ENCODE results near the gene S100G.

Gene S100G

GRCh38 chrX:16662402-16662801 is 12.4 kb downstream of the S100G start:
- CTCF ChIA-PET: no interaction called here
- TF ChIP-seq TARDBP (IDR thresholded peaks at IDR 0.05): no peak
- TF ChIP-seq ZNF384 (IDR thresholded peaks at IDR 0.05): no peak
- TF ChIP-seq ARNT (IDR thresholded peaks at IDR 0.05): no peak
- no peak for TF ChIP-seq BHLHE40 (IDR thresholded peaks at IDR 0.05; ENCODE audit: borderline replicate concordance)
- no peak for TF ChIP-seq SUZ12 (IDR thresholded peaks at IDR 0.05)
- TF ChIP-seq CTBP1 (IDR thresholded peaks at IDR 0.05; ENCODE audit: borderline replicate concordance): no peak
- POLR2A ChIA-PET: no interaction called here
- DNase-seq (ENCODE audit: extremely low spot score): no peak

GRCh38 chrX:16664074-16664473 is 14.1 kb downstream of the S100G start:
- CTCF ChIA-PET: interaction anchor here (1.2 kb wide), 1 partner anchor 227 kb away, joined by 4 read pairs; no protein-coding TSS in a partner anchor
- no peak for DNase-seq (ENCODE audit: extremely low spot score)
- TF ChIP-seq FOXM1 (IDR thresholded peaks at IDR 0.05; ENCODE audit: borderline replicate concordance) (no peak), ARNT (IDR thresholded peaks at IDR 0.05) (no peak), SP1 (IDR thresholded peaks at IDR 0.05) (no peak), HDGF (IDR thresholded peaks at IDR 0.05; ENCODE audit: borderline replicate concordance) (no peak), LEF1 (IDR thresholded peaks at IDR 0.05; ENCODE audit: borderline replicate concordance) (no peak), BHLHE40 (IDR thresholded peaks at IDR 0.05; ENCODE audit: borderline replicate concordance) (no peak), ELF4 (IDR thresholded peaks at IDR 0.05) (no peak), CTBP1 (IDR thresholded peaks at IDR 0.05; ENCODE audit: borderline replicate concordance) (no peak), SUZ12 (IDR thresholded peaks at IDR 0.05) (no peak), TARDBP (IDR thresholded peaks at IDR 0.05) (no peak), FOXK2 (IDR thresholded peaks at IDR 0.05) (no peak), PKNOX1 (IDR thresholded peaks at IDR 0.05) (no peak)
- POLR2A ChIA-PET: no interaction called here

GRCh38 chrX:16664626-16665025 is 14.7 kb downstream of the S100G start:
- ChIA-PET CTCF (interaction anchor here (1.0 to 1.2 kb wide), 2 partner anchors 16 to 228 kb away, joined by 3 to 4 read pairs; no protein-coding TSS in a partner anchor), POLR2A (no interaction called here)
- no peak for TF ChIP-seq FOXA1 (IDR thresholded peaks at IDR 0.05)
- no peak for TF ChIP-seq CTBP1 (IDR thresholded peaks at IDR 0.05; ENCODE audit: borderline replicate concordance)
- TF ChIP-seq FOXK2 (IDR thresholded peaks at IDR 0.05): no peak
- TF ChIP-seq SUZ12 (IDR thresholded peaks at IDR 0.05): no peak
- TF ChIP-seq TARDBP (IDR thresholded peaks at IDR 0.05): no peak
- no peak for TF ChIP-seq PKNOX1 (IDR thresholded peaks at IDR 0.05)
- no peak for TF ChIP-seq SP1 (IDR thresholded peaks at IDR 0.05)
- TF ChIP-seq ZNF384 (IDR thresholded peaks at IDR 0.05): no peak
- TF ChIP-seq NFRKB (IDR thresholded peaks at IDR 0.05): no peak
- TF ChIP-seq BHLHE40 (IDR thresholded peaks at IDR 0.05; ENCODE audit: borderline replicate concordance): no peak
- TF ChIP-seq ARNT (IDR thresholded peaks at IDR 0.05): no peak
- no peak for TF ChIP-seq HDGF (IDR thresholded peaks at IDR 0.05; ENCODE audit: borderline replicate concordance)
- no peak for TF ChIP-seq FOXM1 (IDR thresholded peaks at IDR 0.05; ENCODE audit: borderline replicate concordance)
- DNase-seq (ENCODE audit: extremely low spot score): no peak

- ChIA-PET POLR2A (no interaction called here), CTCF (interaction anchor here (1.0 to 1.2 kb wide), 2 partner anchors 16 to 228 kb away, joined by 3 to 4 read pairs; no protein-coding TSS in a partner anchor)
- TF ChIP-seq SP1 (IDR thresholded peaks at IDR 0.05) (no peak), L3MBTL2 (conservative IDR thresholded peaks at IDR 0.05) (no peak), FOXA1 (IDR thresholded peaks at IDR 0.05) (no peak), FOXK2 (IDR thresholded peaks at IDR 0.05) (no peak), HDGF (IDR thresholded peaks at IDR 0.05; ENCODE audit: borderline replicate concordance) (no peak), BHLHE40 (IDR thresholded peaks at IDR 0.05; ENCODE audit: borderline replicate concordance) (no peak), NFRKB (IDR thresholded peaks at IDR 0.05) (no peak), ARNT (IDR thresholded peaks at IDR 0.05) (no peak), TARDBP (IDR thresholded peaks at IDR 0.05) (no peak)
- no peak for DNase-seq (ENCODE audit: extremely low spot score)
These were observed 15.1 kb downstream of the S100G start for GRCh38 chrX:16665089-16665488.

- TF ChIP-seq FOXK2 (IDR thresholded peaks at IDR 0.05) (no peak), ELF4 (IDR thresholded peaks at IDR 0.05) (no peak)
- ChIA-PET CTCF (no interaction called here), POLR2A (no interaction called here)
- no peak for DNase-seq (ENCODE audit: extremely low spot score)
These were observed 16.6 kb downstream of the S100G start for GRCh38 chrX:16666541-16666940.

GRCh38 chrX:16671005-16671404 is 21.0 kb downstream of the S100G start:
- ChIA-PET CTCF (interaction anchor here (1.4 kb wide), 1 partner anchor 235 kb away, joined by 4 read pairs; no protein-coding TSS in a partner anchor), POLR2A (no interaction called here)
- no peak for TF ChIP-seq NFRKB (IDR thresholded peaks at IDR 0.05)
- no peak for TF ChIP-seq SP1 (IDR thresholded peaks at IDR 0.05)
- no peak for TF ChIP-seq LEF1 (IDR thresholded peaks at IDR 0.05; ENCODE audit: borderline replicate concordance)
- no peak for TF ChIP-seq HDGF (IDR thresholded peaks at IDR 0.05; ENCODE audit: borderline replicate concordance)
- TF ChIP-seq SUZ12 (IDR thresholded peaks at IDR 0.05): no peak
- TF ChIP-seq FOXA1 (IDR thresholded peaks at IDR 0.05): no peak
- no peak for TF ChIP-seq BHLHE40 (IDR thresholded peaks at IDR 0.05; ENCODE audit: borderline replicate concordance)
- TF ChIP-seq ARNT (IDR thresholded peaks at IDR 0.05): no peak
- no peak for TF ChIP-seq ELF4 (IDR thresholded peaks at IDR 0.05)
- no peak for TF ChIP-seq PKNOX1 (IDR thresholded peaks at IDR 0.05)
- no peak for TF ChIP-seq FOXM1 (IDR thresholded peaks at IDR 0.05; ENCODE audit: borderline replicate concordance)
- TF ChIP-seq TARDBP (IDR thresholded peaks at IDR 0.05): no peak
- TF ChIP-seq L3MBTL2 (conservative IDR thresholded peaks at IDR 0.05): no peak
- TF ChIP-seq FOXK2 (IDR thresholded peaks at IDR 0.05): no peak
- no peak for TF ChIP-seq ZNF384 (IDR thresholded peaks at IDR 0.05)
- DNase-seq (ENCODE audit: extremely low spot score): peak; percentile 42

- CTCF ChIA-PET: no interaction called here
These were observed 28.7 kb downstream of the S100G start for GRCh38 chrX:16678689-16679088.

More at GRCh38 chrX:16678689-16679088, 28.7 kb downstream of the S100G start:
- TF ChIP-seq SUZ12 (IDR thresholded peaks at IDR 0.05) (no peak), ZNF384 (IDR thresholded peaks at IDR 0.05) (no peak), FOXK2 (IDR thresholded peaks at IDR 0.05) (no peak), PKNOX1 (IDR thresholded peaks at IDR 0.05) (no peak), SP1 (IDR thresholded peaks at IDR 0.05) (no peak), ELF4 (IDR thresholded peaks at IDR 0.05) (no peak), BHLHE40 (IDR thresholded peaks at IDR 0.05; ENCODE audit: borderline replicate concordance) (no peak), FOXM1 (IDR thresholded peaks at IDR 0.05; ENCODE audit: borderline replicate concordance) (no peak), TARDBP (IDR thresholded peaks at IDR 0.05) (no peak), ARNT (IDR thresholded peaks at IDR 0.05) (no peak), CTBP1 (IDR thresholded peaks at IDR 0.05; ENCODE audit: borderline replicate concordance) (no peak), FOXA1 (IDR thresholded peaks at IDR 0.05) (no peak), HDGF (IDR thresholded peaks at IDR 0.05; ENCODE audit: borderline replicate concordance) (no peak), L3MBTL2 (conservative IDR thresholded peaks at IDR 0.05) (no peak), NFRKB (IDR thresholded peaks at IDR 0.05) (no peak), LEF1 (IDR thresholded peaks at IDR 0.05; ENCODE audit: borderline replicate concordance) (no peak)
- POLR2A ChIA-PET: no interaction called here
- DNase-seq (ENCODE audit: extremely low spot score): no peak

Measured in HEK293T (cell line).